GM12873 (cell line): ENCODE data around the gene RNF157.

Experiments used
- CTCF ChIP-seq: IDR thresholded peaks from 2 replicates; pipeline ENCODE4 v1.5.1; 2012; ENCODE audit warnings: low read depth, mild to moderate bottlenecking, moderate library complexity, low read length, control low read depth; ENCODE audit not compliant: insufficient read depth; ENCODE audit errors: missing control alignments

RNF157 gene

DNA sequence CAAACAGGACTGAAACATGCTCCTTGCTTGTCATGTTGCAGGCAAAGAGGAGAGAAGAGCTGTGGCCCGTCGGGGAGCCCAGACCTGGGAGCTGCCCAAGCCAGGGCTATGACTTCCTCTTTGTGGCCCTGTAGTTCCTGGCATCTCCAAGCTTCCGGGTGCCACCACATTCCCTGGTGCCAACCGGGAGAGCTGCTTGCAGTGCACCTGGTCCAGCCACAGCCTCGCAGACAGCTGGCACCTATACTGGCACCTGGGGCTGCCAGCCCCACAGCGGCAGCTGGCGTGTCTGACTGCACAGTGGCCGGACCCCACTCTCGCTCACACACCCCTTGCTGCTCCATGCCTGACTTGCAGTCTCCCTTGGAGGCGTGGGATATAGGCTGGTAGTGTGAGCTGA lies 62.2 kb downstream of the RNF157 start:
- no peak for TF ChIP-seq CTCF

GRCh38 chr17:76176701-76177574 lies 63.4 kb downstream of the RNF157 start:
- no peak for TF ChIP-seq CTCF

GRCh38 chr17:76174037-76174436 lies 66.3 kb downstream of the RNF157 start:
- TF ChIP-seq CTCF = no peak

DNA sequence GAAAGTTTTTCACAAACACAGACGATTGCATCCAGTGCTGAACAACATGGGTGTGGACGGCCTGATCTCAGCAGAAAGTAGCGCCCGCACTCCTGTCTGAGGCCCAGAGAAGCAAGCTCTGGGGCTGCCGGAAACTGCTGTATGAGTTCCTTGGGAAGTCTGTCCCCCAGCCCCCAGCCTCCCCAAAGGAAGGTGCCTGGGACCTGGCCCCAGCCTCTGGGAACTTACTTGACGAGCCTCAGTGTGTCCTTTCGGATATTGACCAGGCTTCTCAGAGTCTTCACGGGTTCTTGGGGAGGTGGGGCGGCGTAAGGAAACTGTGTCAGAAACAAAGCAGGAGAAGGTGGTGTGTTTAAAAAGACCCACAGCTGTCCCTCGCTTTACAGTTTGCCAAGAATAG lies 66.8 kb downstream of the RNF157 start:
- TF ChIP-seq CTCF = no peak

DNA sequence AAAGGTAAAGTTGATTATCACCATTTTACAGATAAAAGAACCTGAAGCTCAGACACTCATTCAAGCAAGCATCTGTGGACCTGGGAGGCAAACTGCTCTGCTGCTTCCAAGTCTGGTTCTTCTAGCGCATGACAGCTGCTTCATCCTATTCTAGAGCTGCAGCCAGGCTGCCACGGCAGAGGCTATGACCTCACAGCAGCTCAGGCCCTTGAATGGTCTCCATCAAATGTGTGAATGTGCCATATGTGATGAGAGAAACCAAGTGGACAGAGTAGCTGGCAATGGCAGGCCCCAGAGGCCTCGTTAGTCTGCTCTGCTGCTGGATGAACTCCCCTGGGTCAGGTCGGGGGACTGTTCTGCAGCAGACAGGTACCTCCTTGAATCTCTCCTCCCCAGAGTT lies 68.6 kb downstream of the RNF157 start:
- no peak for TF ChIP-seq CTCF

GRCh38 chr17:76170114-76170513 lies 70.2 kb downstream of the RNF157 start:
- TF ChIP-seq CTCF = no peak

DNA sequence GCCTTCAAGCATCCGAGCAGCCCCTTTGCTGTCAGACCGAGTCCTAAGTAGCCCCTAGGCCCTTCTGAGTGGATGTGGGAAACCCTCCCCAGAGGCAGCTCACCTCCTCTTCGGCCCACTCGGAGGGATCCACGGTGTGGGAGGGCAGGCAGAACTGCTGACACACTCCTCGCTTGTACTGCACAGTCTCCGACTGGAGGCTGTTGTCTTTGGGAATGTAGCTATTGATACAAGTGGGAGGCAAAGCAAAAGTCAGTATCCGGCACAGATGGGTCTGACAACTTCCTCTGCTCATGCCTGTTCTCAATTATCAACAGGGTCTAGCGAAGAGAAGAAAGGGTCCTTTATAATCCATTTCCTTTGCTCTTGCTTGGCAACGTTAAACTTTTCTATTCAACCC lies 73.4 kb downstream of the RNF157 start:
- TF ChIP-seq CTCF = no peak
